Left lung (tissue), 10 donors: ENCODE measurements around the gene HECA. TPM values are rescaled to one million over a fixed set of nuclear protein-coding genes. Genes with fewer than 3 reads are reported as not detected.
"Not testable (repeated sequence)": the region's sequence is repeated elsewhere in the genome, so short reads cannot be mapped to it uniquely, and the experiment has no call there.

ENCODE experiments used
- ATAC-seq: fragments of 200-7000 bp; cut with Tn5 transposase; one replicate; pipeline ENCODE4 v1.9.1; 2020; ENCODE audit warnings: moderate library complexity
- DNase-seq, 4 donors: peaks; one replicate each; pipeline ENCODE4 v3.0.0-alpha.2; 2013 to 2020
- H3K27ac ChIP-seq, 2 donors: fragments of 200-600 bp; sonication (generic) in 1 of 2; one replicate each; pipeline versions ENCODE4 v1.5.0 to v1.8.0; 2020 to 2021
- H3K27me3 ChIP-seq, 2 donors: fragments of 200-600 bp; sonication (generic) in 1 of 2; one replicate each; pipeline versions ENCODE4 v1.5.0 to v1.8.0; 2020 to 2021
- H3K36me3 ChIP-seq, 2 donors: fragments of 200-600 bp; sonication (generic) in 1 of 2; one replicate each; pipeline versions ENCODE4 v1.5.0 to v1.8.0; 2020 to 2021
- H3K4me1 ChIP-seq, 2 donors: fragments of 200-600 bp; one replicate each; pipeline ENCODE4 v1.8.0; 2021
- H3K4me3 ChIP-seq, 2 donors: fragments of 200-600 bp; sonication (generic) in 1 of 2; one replicate each; pipeline versions ENCODE4 v1.5.0 to v1.8.0; 2020 to 2021; ENCODE audit warnings: mild to moderate bottlenecking in 1 of 2
- H3K9me3 ChIP-seq, 2 donors: fragments of 200-600 bp; sonication (generic) in 1 of 2; one replicate each; pipeline versions ENCODE4 v1.5.0 to v1.8.0; 2020 to 2021
- intact Hi-C, 2 donors: fragments of 100-400 bp; cut with DNase I; formaldehyde crosslinking; loops; one replicate each; pipeline versions ENCODE4 v1.11.2 to v1.14.2; 2022
- polyA plus RNA-seq, 6 donors: library from polyadenylated mRNA; unstranded; fragments of 120-200 nt; gene quantifications; one replicate each; pipeline ENCODE4 v1.2.1, GENCODE V29; 2013; ENCODE audit not compliant: insufficient read length in 6 of 6
- total RNA-seq, 2 donors: library from RNA; stranded (reverse); fragmentation: NEBNext Ultra II Directional; extraction: Animal tissue kit (Norgen Biotek cat#: 25700); gene quantifications; one replicate each; pipeline ENCODE4 v1.2.1, GENCODE V29; 2021
- TF ChIP-seq, protein P1 (sequence below), 2 donors: fragments of 200-600 bp; sonication (generic) in 1 of 2; IDR thresholded peaks; one replicate each; pipeline versions ENCODE4 v1.5.0 to v1.8.0; 2021; ENCODE audit warnings: antibody characterized with exemption in 2 of 2
- donor health status: DM: no; HTN: yes; CAD: no.
- donor health status: DM: no; HTN: no; CAD: no.

The HECA gene
- total and polyA plus RNA-seq, 8 donors, result 17.0 to 40.9 (median 19.0) TPM

DNA sequence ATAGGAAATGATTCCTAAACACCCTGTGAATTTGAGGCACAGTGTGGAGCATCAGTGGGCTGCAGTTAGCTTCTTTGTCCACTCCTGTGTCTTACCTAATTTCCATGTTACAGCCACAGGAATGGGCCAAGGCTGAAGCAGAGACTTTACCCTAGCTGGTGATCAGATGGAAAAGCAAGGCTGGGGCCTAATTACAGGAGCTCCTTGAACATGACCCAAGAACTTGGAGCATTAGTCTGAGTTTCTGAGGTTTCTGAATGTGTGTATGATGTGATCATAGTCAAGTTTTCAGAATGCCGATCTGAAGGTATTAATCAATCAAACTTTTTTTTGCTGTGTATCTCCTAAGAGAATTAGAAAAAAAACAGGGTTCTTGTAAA, 18.0 kb downstream of the HECA start:
- H3K27ac ChIP-seq, result no peak overlapping the region
- H3K4me3 ChIP-seq, result no peak overlapping the region
- no peaks in the 10 kb centered on the region for H3K9me3 ChIP-seq
- DNase-seq (no peak), ATAC-seq (no peak)
- intact Hi-C loops, result no loop called here
- peaks cover 0 to 7% of the 10 kb centered on the region in 2 donors for H3K36me3 ChIP-seq
- no peaks in the 10 kb centered on the region for H3K27me3 ChIP-seq
- TF ChIP-seq, protein P1, sequence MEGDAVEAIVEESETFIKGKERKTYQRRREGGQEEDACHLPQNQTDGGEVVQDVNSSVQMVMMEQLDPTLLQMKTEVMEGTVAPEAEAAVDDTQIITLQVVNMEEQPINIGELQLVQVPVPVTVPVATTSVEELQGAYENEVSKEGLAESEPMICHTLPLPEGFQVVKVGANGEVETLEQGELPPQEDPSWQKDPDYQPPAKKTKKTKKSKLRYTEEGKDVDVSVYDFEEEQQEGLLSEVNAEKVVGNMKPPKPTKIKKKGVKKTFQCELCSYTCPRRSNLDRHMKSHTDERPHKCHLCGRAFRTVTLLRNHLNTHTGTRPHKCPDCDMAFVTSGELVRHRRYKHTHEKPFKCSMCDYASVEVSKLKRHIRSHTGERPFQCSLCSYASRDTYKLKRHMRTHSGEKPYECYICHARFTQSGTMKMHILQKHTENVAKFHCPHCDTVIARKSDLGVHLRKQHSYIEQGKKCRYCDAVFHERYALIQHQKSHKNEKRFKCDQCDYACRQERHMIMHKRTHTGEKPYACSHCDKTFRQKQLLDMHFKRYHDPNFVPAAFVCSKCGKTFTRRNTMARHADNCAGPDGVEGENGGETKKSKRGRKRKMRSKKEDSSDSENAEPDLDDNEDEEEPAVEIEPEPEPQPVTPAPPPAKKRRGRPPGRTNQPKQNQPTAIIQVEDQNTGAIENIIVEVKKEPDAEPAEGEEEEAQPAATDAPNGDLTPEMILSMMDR (IDR thresholded peaks at IDR 0.05), result no peak
- peaks cover 8 to 63% of the 10 kb centered on the region in 2 donors for H3K4me1 ChIP-seq

DNA sequence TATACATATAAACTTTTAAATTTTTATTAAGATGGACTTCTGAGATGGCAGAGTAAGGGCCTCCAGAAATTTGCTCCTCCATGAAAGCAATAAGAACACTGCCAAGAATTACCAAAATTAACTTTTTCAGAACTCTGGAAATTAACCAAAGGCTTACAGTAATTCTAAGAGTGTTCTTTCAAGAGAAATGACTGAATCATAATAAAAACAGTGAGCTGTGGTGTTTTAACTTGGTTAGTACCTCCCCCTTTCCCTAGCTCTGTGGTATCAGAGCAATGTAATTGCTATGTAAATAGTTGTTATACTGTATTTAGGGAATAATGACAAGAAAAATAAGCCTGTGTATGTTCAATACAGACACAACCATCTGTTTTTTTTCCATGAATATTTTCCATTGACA, 19.0 kb downstream of the HECA start:
- intact Hi-C loops, result no loop called here
- DNase-seq (no peak), ATAC-seq (no peak)
- Histone ChIP-seq H3K36me3 (peaks cover 0 to 7% of the 10 kb centered on the region in 2 donors), H3K4me3 (no peak overlapping the region), H3K27me3 (no peaks in the 10 kb centered on the region), H3K9me3 (no peaks in the 10 kb centered on the region), H3K4me1 (peaks cover 5 to 54% of the 10 kb centered on the region in 2 donors), H3K27ac (no peak overlapping the region)
- TF ChIP-seq, protein P1 (IDR thresholded peaks at IDR 0.05), result no peak

DNA sequence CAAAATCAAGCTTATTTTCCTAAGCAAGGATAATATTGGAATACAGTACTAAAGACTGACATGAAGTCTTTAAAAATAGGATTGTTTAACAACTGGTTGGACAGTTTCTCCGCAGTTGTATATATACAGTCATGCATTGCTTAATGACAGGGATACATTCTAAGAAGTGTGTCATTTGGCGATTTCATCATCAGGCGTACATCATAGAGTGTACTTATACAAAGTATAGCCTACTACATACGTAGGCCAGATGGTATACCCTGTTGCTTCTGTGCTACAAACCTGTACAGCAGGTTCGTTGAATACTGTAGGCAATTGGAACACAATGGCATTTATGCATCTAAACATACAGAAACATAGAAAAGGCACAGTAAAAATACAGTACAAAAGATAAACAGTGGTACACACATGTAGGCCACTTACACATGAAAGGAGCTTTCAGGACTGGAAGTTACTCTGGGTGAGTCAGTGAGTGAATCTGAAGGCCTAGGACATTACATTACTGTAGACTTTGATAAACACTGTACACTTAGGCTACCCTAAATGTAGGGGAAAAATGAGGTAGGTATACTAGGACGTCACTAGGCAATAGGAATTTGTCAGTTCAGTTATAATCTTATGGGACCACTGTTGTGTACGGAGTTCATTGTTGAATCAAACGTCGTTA, 20.1 kb downstream of the HECA start:
- H3K9me3 ChIP-seq, result no peaks in the 10 kb centered on the region
- H3K36me3 ChIP-seq, result peaks cover 0 to 7% of the 10 kb centered on the region in 2 donors
- intact Hi-C loops, result no loop called here
- no peak overlapping the region for H3K4me3 ChIP-seq
- ATAC-seq, result no peak
- DNase-seq, result no peak
- H3K27me3 ChIP-seq, result no peaks in the 10 kb centered on the region
- TF ChIP-seq, protein P1 (IDR thresholded peaks at IDR 0.05), result no peak
- H3K27ac ChIP-seq, result no peak overlapping the region
- peaks cover 0 to 44% of the 10 kb centered on the region in 2 donors for H3K4me1 ChIP-seq

DNA sequence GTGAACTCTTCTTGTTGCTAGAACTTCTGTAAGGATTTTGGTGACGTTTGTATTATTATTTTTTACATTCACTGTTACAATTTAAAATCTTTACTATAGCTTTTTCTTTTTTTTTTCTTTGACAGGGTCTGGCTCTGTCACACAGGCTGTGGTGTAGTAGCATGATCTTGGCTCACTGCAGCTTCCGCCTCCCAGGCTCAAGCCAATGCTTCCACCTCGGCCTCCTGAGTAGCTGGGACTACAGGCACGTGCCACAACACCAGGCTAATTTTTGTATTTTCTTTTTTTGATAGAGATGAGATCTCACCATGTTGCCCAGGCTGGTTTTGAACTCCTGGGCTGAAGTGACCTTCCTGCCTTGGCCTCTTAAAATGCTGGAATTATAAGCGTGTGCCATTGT, 21.2 kb downstream of the HECA start:
- Histone ChIP-seq H3K27me3 (no peaks in the 10 kb centered on the region), H3K36me3 (peaks cover 0 to 7% of the 10 kb centered on the region in 2 donors), H3K27ac (no peak overlapping the region), H3K4me1 (peaks cover 6 to 48% of the 10 kb centered on the region in 2 donors), H3K4me3 (no peak overlapping the region), H3K9me3 (no peaks in the 10 kb centered on the region)
- DNase-seq, result no peak
- intact Hi-C loops, result no loop called here
- TF ChIP-seq, protein P1 (IDR thresholded peaks at IDR 0.05), result no peak
- no peak for ATAC-seq

GRCh38 chr6:139156551-139156950, 21.7 kb downstream of the HECA start:
- ATAC-seq (no peak), DNase-seq (no peak)
- intact Hi-C loops, result no loop called here
- peaks cover 0 to 7% of the 10 kb centered on the region in 2 donors for H3K36me3 ChIP-seq
- no peaks in the 10 kb centered on the region for H3K27me3 ChIP-seq
- H3K4me1 ChIP-seq, result peaks cover 10 to 50% of the 10 kb centered on the region in 2 donors
- TF ChIP-seq, protein P1 (IDR thresholded peaks at IDR 0.05), result no peak
- H3K9me3 ChIP-seq, result no peaks in the 10 kb centered on the region
- H3K4me3 ChIP-seq, result no peak overlapping the region
- no peak overlapping the region for H3K27ac ChIP-seq

- peaks cover 12 to 50% of the 10 kb centered on the region in 2 donors for H3K4me1 ChIP-seq
- DNase-seq, H3K27me3 ChIP-seq, intact Hi-C loops, ATAC-seq, H3K9me3 ChIP-seq, H3K36me3 ChIP-seq, H3K4me3 ChIP-seq, H3K27ac ChIP-seq: not testable (repeated sequence)
Measured at GRCh38 chr6:139157086-139157485, 22.2 kb downstream of the HECA start.
